Activated CD8-positive, alpha-beta memory T cell treated with anti-CD3 and anti-CD28 coated beads, Interleukin-2, amount 50 U/mL, for 1 hour (primary cell): Measurements from ENCODE around the gene PAM.
"Not testable (repeated sequence)": the region's sequence is repeated elsewhere in the genome, so short reads cannot be mapped to it uniquely, and the experiment has no call there.

Experiments used
- DNase-seq: peaks from one replicate; pipeline ENCODE4 v3.0.0-alpha.2; 2020; ENCODE audit errors: extremely low read depth

The PAM gene

GRCh38 chr5:102751903-102752376 lies 3.2 kb upstream of the PAM start:
- not testable (repeated sequence) for DNase-seq

GRCh38 chr5:102753889-102754766 lies 977 bp upstream of the PAM start:
- no peak for DNase-seq

- peak; percentile 36 for DNase-seq
Measured at GRCh38 chr5:102755686-102756371, 724 bp downstream of the PAM start.

DNA sequence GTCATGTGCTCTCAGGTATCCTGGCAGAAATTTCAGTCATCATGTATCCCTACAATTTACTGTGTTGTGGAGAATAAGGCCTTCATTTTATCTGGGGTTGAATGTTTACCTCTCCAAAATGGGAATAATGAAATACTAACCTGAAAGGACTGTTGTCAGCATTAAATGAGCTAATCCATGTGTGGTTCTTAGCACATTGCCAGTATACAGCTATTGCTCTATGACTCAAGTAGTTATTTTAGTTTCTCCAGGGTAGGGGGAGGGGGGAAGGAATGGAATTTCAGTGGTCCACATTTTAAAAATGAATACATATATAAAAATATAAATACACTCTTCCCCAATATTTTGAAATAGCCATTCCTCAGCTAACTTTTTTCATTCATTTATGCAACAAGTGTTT lies 3.5 kb downstream of the PAM start:
- no peak for DNase-seq

DNA sequence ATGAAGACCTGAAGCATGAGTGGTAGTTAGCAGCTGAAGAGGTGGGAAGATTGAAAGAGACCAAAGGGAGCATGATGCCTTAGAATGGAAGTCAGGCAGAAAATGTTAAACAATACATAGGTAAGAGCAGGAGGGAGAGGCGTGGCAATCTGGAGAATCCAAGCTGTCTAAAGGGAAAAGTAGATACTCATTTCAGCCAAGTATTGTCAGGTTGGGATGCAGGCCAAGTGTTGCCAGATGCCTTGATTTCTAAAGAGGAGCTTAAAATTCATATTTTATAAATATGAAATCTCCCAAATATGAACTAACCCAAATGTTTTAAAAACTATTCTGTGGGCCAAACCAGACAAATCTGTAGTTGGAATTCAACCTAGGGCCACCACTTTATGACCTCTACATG lies 4.2 kb downstream of the PAM start:
- no peak for DNase-seq

DNA sequence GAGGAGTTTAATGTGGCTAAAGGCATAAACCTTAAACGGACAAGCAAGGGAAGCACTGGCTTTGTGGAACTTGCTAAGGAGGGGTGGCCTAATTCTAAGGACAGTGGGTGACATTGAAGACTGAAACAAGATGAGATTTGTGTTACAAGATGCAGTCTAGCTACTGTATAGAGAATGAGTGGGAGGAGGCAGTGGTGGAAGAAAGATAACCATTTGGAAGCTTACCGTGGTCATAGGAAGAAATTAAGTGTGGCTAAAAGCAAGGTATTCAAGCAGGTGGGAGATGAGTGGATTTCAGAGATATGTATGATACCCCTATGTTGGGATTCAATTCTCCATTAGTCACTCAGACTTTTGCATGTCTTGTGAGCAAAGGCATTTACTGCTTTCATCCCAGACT lies 4.6 kb downstream of the PAM start:
- DNase-seq = no peak

DNA sequence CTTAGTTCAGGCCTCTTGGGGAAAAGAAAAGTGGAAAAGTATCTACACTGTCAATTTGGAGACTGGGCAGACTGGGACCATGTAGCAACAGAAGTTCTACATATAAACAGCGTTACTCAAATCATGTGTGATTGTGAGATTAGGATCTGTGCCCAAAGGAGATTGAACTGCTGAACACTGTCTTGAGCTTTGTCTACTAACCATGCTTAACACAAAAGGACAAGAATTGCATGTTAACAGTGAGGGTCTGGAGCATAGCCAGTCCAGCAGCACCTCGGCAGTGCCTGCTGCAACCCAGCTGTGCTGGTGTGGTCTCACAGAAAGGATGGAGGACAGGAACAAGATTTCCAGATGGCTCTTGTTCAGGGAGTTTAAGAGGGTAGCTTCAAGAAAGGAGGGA lies 5.7 kb downstream of the PAM start:
- no peak for DNase-seq

DNA sequence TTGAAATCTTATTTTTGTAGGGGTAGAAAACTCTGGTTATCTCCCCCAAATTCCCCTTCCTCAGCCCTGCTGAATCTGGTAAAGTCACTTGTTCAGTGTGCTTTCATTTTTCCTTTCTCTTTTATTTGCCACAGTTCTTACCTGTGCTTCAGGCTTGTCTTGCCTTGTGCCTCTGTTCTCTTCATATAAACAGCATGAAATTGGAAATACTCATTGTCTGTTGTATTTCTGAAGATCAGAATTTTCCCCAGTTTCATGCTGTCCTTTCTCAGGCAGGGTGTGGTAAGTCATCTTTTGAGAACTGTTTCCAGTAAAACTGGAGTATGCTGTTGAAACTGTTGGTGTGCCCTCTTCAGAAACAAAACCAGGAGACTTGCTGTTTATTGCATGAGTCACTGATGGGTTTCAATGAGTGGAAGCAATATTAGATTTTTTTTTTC lies 7.0 kb downstream of the PAM start:
- DNase-seq = no peak

DNA sequence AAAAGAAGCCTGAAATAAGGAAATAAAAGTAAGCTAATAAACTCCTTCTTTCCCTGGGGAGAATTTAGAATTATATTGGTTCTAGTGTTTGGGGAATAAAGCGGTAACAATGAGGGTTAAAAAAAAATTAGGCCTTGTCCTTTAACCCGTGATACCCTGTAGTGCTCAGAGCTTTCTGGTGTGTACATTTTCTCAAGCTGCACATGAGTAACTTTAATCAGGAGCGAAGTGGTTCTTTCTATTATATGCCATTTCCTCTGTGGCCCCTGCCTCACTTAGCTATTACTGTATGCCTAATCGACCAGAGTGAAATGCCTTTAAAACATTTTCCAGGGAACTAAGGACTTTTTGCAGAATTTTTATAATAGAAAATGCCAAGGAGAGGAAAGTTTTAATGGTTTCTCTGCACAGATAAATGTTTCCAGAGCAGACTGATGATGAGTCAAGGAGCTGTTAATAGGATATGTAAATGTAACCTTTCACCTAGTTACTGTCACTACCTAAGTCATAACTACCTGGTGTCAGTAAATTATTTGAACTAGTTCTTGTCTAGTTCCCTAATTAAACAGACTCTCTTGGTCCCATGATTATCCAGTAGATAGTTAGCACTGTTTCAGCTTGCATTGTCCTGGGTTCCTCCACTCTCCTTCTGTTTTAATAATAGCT lies 7.6 kb downstream of the PAM start:
- no peak for DNase-seq

- DNase-seq = no peak
Measured at GRCh38 chr5:102763734-102764133, 8.6 kb downstream of the PAM start.

- DNase-seq = no peak
Measured at GRCh38 chr5:102764381-102765004, 9.4 kb downstream of the PAM start.

DNA sequence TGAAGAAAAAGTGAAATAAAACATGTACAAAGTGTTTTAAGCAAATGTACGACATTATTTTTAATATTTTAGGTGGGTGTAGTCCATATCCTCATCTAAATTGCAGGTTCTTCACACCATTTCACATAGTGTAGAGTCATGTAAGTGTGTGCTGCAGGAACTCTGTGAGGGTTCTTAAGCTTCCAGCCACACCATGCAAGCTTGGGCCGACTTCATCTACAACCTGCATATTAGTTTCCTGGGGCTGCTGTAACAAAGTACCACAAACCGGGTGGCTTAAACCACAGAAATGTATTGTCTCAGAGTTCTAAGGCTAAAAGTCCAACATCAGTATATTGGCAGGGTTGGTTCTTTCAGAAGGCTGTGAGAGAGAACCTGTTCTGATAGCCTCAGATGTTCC lies 10.2 kb downstream of the PAM start:
- no peak for DNase-seq

GRCh38 chr5:102766295-102767090 lies 11.4 kb downstream of the PAM start:
- no peak for DNase-seq

- DNase-seq = no peak
Measured at GRCh38 chr5:102767862-102768261, 12.8 kb downstream of the PAM start.

DNA sequence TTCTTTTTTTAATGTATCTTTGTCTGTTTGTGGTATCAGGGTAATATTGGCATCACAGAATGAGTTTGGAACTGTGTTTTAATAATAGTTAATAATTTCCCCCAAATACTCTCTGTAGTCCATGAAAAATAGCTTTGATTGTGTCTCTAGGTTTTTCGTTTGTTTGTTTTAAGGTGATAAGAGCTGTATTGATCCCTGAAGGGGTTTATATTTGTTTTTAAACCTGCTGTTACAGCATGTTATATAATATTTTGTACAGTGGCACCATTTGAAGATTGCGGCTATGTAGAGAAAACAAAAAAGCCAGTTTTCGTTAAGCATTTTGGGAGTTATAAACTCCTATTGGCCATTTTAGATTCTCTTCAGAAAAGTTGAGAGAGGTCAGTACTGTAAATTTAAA lies 15.7 kb downstream of the PAM start:
- DNase-seq = no peak

GRCh38 chr5:102771435-102771834 lies 16.3 kb downstream of the PAM start:
- no peak for DNase-seq

DNA sequence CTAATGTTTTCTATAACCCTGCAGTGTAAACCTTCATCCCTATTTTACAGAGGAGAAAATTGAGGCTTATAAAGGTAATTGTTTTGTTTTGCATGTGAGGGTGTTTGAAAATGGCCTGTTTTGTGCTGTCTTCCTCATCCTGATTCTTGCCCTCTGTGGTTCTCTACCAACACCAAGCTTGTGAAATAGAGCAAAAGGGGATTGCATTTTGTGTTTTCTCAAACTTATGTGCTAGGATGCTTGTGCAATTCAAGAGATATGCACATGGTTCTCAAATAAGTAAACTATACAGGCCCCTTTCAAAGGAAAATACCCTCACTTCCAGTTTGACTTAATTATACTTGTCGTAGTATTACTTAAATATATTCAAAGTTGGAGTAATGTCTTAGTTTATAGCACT lies 17.2 kb downstream of the PAM start:
- DNase-seq = no peak

GRCh38 chr5:102773133-102773532 lies 18.0 kb downstream of the PAM start:
- DNase-seq = no peak

GRCh38 chr5:102775756-102776155 lies 20.7 kb downstream of the PAM start:
- not testable (repeated sequence) for DNase-seq

GRCh38 chr5:102777099-102777498 lies 22.0 kb downstream of the PAM start:
- DNase-seq = no peak

GRCh38 chr5:102778478-102778877 lies 23.4 kb downstream of the PAM start:
- DNase-seq = no peak
